ENCODE results near the gene SLC30A7.

The SLC30A7 gene

DNA sequence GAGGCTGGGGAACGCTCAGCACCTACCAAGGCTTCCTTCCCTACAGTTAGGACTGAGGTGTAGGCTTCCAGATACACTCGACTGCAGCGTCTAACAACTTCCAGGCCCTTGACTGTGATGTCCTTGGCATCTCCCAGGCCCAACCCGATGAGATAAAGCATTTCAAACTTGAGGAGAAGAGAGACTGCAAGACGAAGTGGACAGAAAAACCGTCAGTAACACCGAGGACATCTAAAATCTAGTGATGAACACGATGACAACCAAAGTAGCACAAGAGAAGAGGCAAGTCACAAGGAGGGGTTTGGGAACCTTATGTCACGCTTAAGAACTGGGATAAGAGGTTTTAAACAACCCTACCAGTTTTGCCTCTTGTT is 129.4 kb downstream of the SLC30A7 start:
- TF ChIP-seq FOXP2 (optimal IDR thresholded peaks at IDR 0.05; ENCODE audit: borderline replicate concordance, extremely low read depth, extremely low read length, insufficient read depth) = no peak

DNA sequence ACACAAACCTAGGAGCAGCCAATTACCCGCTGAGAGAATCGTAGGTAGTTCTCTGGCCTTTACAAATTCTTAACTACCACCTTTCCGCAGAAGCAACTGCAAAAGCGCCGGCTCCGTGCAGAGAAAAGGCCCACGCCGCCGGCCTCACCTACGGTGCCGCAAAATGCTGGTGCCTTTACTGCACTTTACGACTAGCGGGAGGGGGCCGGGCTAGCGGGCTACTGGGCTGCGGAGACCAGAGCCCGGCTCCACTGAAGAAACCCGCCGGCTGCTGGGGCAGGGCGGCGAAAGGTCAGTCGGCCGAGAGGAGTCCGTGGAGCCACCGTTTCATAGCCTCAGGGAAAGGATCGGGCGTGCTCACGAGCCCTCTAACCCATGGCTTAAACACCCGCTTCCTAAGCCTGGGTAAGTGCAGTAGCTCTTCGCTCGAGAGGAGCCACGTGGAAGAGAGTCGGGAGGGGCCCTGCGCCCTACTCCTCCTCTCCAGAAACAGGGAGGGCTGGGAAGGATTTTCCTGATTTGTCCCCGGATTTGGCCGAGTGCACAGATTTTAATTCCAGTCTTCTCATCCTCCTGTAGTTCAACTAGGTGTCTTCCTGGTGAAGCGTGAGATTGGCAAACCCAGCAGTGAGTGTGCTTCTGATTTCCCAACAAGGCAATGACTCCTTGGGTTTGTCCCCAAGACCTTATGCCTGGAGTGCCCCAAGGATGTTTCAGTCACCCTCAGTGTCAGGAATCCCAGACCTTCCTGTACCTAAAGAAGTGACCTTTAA is 130.0 kb downstream of the SLC30A7 start, which contains the start of gene DPH5:
Gene DPH5 (minus strand): TSS at position 128 of the 773 bp plus-strand sequence. CDS start 341 bp downstream, outside the sequence.
- TF ChIP-seq POLR2AphosphoS5 (IDR thresholded peaks at IDR 0.05; ENCODE audit: low read depth, low read length) = peak; percentile 99
- peak; percentile 28 for TF ChIP-seq FOXP2 (optimal IDR thresholded peaks at IDR 0.05; ENCODE audit: borderline replicate concordance, extremely low read depth, extremely low read length, insufficient read depth)
- TF ChIP-seq SIN3A (IDR thresholded peaks at IDR 0.05; ENCODE audit: borderline replicate concordance, insufficient read depth, low read length) = peak; percentile 91
- TF ChIP-seq, protein P1, sequence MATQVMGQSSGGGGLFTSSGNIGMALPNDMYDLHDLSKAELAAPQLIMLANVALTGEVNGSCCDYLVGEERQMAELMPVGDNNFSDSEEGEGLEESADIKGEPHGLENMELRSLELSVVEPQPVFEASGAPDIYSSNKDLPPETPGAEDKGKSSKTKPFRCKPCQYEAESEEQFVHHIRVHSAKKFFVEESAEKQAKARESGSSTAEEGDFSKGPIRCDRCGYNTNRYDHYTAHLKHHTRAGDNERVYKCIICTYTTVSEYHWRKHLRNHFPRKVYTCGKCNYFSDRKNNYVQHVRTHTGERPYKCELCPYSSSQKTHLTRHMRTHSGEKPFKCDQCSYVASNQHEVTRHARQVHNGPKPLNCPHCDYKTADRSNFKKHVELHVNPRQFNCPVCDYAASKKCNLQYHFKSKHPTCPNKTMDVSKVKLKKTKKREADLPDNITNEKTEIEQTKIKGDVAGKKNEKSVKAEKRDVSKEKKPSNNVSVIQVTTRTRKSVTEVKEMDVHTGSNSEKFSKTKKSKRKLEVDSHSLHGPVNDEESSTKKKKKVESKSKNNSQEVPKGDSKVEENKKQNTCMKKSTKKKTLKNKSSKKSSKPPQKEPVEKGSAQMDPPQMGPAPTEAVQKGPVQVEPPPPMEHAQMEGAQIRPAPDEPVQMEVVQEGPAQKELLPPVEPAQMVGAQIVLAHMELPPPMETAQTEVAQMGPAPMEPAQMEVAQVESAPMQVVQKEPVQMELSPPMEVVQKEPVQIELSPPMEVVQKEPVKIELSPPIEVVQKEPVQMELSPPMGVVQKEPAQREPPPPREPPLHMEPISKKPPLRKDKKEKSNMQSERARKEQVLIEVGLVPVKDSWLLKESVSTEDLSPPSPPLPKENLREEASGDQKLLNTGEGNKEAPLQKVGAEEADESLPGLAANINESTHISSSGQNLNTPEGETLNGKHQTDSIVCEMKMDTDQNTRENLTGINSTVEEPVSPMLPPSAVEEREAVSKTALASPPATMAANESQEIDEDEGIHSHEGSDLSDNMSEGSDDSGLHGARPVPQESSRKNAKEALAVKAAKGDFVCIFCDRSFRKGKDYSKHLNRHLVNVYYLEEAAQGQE (IDR thresholded peaks at IDR 0.05; ENCODE audit: insufficient read depth in 1 of 2, low read depth in 2 of 2, low read length in 2 of 2) = peak in 1 of 2 experiments; percentile 29; a peak in 2 of 4 replicates
- TF ChIP-seq TAF1 (IDR thresholded peaks at IDR 0.05; ENCODE audit: borderline replicate concordance, insufficient read depth, low read length) = peak; percentile 96

DNA sequence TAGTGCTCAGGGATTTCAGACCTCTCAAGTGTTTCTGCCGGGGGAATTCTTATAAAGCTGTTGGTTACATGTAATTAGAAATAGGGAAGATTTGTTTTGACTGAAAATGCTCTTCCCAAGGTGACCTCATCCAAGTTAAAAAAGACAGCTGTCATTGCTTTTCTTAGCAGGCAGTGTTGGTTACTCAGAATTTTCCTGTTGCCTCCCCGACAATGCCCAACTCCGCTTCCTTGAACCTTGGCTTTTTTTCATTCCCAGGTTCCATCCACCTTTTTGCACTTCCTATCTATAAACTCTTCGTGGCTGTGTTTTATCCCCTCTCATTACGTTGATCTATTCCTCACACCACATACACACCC is 130.5 kb downstream of the SLC30A7 start:
- TF ChIP-seq, protein P1 (IDR thresholded peaks at IDR 0.05; ENCODE audit: insufficient read depth in 1 of 2, low read depth in 2 of 2, low read length in 2 of 2) = no peak
- no peak for TF ChIP-seq FOXP2 (optimal IDR thresholded peaks at IDR 0.05; ENCODE audit: borderline replicate concordance, extremely low read depth, extremely low read length, insufficient read depth)
- no peak for TF ChIP-seq TAF1 (IDR thresholded peaks at IDR 0.05; ENCODE audit: borderline replicate concordance, insufficient read depth, low read length)
- TF ChIP-seq SIN3A (IDR thresholded peaks at IDR 0.05; ENCODE audit: borderline replicate concordance, insufficient read depth, low read length) = no peak
- no peak for TF ChIP-seq POLR2AphosphoS5 (IDR thresholded peaks at IDR 0.05; ENCODE audit: low read depth, low read length)

DNA sequence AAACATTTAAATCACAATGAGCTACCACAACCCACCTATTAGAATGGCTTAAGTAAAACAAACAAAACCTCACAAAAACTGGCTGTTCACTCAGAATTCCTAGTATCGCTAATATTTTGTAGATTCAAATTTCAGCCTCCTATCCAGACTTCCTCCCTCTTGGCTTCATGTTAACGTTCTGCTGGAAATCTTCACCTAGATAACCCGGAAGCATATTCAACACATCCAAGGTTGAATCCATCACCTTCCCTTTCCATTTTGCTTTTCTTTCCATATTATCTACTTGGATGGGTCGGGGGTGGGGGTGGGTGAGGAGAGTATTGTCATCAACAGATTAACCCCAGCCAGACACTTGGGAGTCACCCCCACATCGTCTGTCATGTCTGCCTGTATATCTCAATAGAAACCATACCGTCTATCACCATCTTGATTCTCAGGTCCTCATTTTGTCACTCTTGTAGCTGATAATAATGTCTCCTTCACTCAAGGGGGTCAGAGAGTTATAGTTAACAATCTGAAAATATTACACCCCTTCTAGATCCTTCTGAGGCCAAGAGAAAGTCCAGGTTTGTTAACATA is 131.4 kb downstream of the SLC30A7 start:
- TF ChIP-seq FOXP2 (optimal IDR thresholded peaks at IDR 0.05; ENCODE audit: borderline replicate concordance, extremely low read depth, extremely low read length, insufficient read depth) = no peak
- no peak for TF ChIP-seq SIN3A (IDR thresholded peaks at IDR 0.05; ENCODE audit: borderline replicate concordance, insufficient read depth, low read length)
- no peak for TF ChIP-seq POLR2AphosphoS5 (IDR thresholded peaks at IDR 0.05; ENCODE audit: low read depth, low read length)
- TF ChIP-seq, protein P1 (IDR thresholded peaks at IDR 0.05; ENCODE audit: insufficient read depth in 1 of 2, low read depth in 2 of 2, low read length in 2 of 2) = no peak
- TF ChIP-seq TAF1 (IDR thresholded peaks at IDR 0.05; ENCODE audit: borderline replicate concordance, insufficient read depth, low read length) = no peak

DNA sequence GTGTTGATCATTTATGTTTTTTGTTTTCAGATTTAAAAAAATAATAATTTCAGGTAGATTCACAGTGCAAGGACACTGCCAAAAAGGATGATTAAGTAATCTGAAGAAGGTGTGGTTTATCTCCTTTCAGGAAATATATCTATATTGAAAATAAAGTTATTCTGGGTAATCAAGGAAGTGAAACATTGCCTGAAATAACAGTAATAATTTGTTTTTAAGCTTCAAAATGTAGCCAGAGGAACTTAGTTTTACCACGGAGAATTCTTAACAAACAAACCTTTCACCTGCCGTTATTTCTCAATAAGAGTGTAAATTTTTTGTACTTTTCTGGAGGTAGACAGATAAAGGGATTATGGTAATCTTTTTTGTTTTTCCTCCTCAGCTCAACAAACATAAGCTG is 132.6 kb downstream of the SLC30A7 start:
- TF ChIP-seq, protein P1 (IDR thresholded peaks at IDR 0.05; ENCODE audit: insufficient read depth in 1 of 2, low read depth in 2 of 2, low read length in 2 of 2) = no peak
- no peak for TF ChIP-seq SIN3A (IDR thresholded peaks at IDR 0.05; ENCODE audit: borderline replicate concordance, insufficient read depth, low read length)
- TF ChIP-seq TAF1 (IDR thresholded peaks at IDR 0.05; ENCODE audit: borderline replicate concordance, insufficient read depth, low read length) = no peak

Data from PFSK-1 (cell line).